Limb (tissue), 2 donors: ENCODE data around the gene GAB1.

Experiments used
- DNase-seq, 2 donors: peaks; one replicate each; pipeline ENCODE4 v3.0.0-alpha.2; 2016; ENCODE audit errors: extremely low spot score in 2 of 2

GAB1 gene

GRCh38 chr4:143336781-143337599, at the start of gene GAB1:
Gene GAB1 (plus strand): TSS chr4:143336876. CDS start chr4:143337189, 313 bp downstream.
- DNase-seq, result peak; percentile 54 to 83

GRCh38 chr4:143287572-143287923, 49.1 kb upstream of the GAB1 start:
- DNase-seq, result no peak

DNA sequence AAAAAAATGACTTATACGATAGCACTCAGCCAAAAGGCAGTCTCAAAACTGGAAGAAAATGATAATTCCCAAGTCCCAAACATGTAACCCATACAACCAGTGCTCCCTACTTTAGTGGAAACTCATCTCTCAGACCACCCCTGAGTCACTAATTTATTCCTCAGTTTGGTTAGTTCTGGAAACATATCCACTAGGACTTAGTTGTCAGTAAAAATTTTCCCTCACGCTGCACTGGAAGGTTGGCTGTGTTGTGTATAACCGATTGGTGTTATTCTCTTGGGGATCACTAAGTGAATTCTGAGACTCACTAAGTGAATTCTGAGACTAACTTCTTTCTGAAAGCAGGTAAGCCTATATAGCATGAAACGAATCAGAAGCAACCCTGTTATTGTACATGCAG, 48.5 kb upstream of the GAB1 start:
- DNase-seq, result peak in 1 of 2 donors; percentile 25

- no peak for DNase-seq
These were observed 47.3 kb upstream of the GAB1 start for GRCh38 chr4:143289370-143289769.

- DNase-seq, result no peak
These were observed 45.4 kb upstream of the GAB1 start for GRCh38 chr4:143291314-143291713.

- no peak for DNase-seq
These were observed 43.8 kb upstream of the GAB1 start for GRCh38 chr4:143292858-143293257.

DNA sequence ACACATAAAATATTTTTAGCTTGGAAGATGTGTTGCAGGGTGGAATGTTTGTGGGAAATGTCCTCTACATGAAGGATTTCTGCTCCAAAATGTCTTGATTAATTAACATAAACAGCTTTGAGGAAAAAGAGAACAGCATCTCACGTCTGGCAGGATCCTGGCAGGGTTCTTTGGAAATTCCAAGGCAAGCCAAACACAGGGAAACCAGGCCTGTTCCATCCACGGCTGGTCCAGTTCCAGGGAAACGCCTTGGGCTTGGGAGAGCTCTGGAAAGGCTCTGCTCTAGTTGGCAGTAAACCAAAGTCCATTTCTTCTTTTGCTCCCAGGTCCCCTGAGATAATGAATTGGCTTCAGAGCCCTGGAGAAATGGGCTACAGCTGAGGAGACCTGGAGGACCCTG, 42.4 kb upstream of the GAB1 start:
- peak; percentile 56 to 63 for DNase-seq

DNA sequence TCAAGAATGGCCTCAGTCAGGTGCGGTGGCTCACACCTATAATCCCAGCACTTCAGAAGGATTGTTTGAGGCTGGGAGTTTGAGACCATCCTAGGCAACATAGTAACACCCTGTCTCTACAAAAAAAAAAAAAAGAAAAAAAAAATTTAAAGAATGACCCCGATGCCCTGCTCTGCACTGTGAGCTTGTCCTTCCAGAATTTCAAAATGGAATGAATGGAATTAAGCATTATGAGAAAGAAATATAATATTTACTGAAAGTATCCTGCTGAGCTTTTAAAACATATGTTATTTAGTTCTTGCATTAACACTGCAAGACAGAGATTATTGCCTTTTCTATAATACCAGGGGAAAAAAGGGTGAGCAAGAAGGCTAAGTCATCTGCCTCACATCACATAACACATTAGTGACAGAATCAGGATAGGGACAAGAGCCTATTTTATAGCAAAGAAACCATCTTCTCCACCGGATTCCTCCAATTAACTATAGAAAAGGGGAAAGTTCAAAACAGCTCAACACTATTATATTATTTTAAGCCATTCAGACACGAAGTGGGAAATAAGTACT, 41.9 kb upstream of the GAB1 start:
- DNase-seq, result no peak

DNA sequence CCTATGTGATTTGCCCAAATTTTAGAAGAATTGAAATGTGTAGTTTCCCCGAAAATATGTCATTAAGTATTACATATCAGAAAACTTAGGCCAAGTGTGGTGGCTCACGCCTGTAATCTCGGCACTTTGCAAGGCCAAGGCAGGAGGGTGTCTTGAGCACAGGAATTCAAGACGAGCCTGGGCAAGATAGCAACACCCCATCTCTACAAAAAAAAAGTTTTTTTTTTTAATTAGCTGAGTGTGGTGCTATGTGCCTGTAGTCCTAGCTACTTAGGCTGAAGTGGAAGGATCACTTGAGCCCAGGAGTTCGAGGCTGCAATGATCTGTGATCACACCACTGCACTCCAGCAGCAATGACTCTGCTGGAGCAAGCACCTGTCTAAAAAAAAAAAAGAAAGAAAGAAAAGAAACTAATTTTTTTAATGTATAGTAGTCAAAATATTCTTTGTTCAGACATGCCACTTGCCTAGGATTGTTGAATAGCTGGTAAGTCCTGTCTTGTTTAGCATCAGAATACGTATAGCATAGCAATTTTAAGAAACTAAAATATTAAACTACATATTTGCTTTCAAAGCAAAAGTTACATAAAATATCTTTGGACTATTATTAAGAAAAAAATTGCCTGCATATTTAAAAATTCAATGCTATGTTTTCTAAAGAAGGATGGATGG, 40.1 kb upstream of the GAB1 start:
- DNase-seq, result no peak

DNA sequence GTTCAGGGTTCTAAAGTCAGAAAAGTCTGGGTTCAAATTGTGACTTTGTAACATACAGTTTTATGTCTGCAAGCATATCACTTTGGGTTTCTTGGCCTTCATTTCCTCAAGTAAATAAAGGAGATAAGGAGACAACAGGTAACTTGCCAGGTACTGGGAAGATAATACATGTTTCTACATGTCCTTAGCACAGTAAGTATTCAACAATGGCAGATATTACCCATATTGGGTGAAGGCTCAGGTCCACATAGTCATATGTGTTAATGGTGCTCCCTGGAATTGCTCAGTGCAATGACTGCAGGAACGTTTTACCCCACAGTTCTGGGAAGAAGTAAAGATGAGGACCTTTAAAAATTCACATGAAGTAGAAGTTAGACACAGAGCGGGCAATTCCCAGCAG, 35.8 kb upstream of the GAB1 start:
- no peak for DNase-seq

- DNase-seq, result peak; percentile 32 to 57
These were observed 34.1 kb upstream of the GAB1 start for GRCh38 chr4:143302536-143302935.

DNA sequence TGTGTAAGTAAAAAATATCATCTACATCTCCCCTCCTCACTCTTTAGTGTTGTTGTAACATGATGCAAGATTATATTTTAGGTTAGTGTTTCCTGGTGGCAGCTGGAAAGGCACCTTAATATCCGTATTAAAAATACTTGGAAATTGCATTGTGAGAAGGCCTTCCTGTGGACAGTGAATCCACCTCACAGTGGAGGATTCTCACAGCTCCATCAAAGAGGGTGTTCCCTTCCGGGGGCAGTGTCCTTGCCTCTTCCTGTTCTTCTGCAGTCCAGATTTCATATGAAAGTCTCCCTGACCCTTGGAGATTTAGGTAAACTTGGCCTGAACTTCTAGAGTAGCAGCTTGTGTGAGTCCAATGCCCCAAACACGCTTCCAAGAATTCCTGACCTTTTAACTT, 29.9 kb upstream of the GAB1 start:
- DNase-seq, result no peak

DNA sequence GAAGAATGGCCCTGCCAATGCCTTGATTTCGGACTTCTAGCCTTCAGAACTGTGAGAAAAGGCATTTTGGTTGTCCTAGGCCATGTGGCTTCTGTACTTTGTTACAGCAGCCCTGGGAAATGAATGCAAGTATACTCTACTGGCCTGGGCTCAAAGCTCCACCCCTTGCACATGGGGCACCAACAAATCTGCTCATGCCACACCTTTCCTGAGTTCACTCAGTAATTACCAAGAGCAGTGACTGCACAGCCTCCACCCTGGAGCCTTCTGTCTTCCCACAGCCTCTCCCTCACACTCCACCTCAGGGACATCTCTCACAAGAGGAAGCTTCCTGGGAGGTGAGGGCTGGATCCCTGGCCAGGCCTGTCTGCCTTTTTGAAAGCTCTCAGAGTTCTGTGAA, 29.1 kb upstream of the GAB1 start:
- no peak for DNase-seq

DNA sequence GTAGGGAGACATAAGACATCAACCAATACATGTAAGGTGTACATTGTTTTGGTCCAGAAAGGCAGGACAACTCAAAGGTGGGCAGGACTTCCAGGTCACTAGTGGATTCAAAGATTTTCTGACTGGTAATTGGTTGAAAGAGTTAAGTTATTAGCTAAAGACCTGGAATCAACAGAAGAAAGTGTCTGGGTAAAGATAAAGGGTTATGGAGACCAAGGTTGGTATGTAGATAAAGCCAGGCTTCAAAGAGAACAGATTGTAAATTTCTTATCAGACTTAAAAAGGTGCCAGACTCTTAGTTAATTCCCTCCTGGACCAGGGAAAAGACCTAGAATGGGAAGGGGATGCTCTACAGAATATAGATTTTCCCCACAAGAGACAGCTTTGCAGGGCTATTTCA, 28.3 kb upstream of the GAB1 start:
- no peak for DNase-seq

DNA sequence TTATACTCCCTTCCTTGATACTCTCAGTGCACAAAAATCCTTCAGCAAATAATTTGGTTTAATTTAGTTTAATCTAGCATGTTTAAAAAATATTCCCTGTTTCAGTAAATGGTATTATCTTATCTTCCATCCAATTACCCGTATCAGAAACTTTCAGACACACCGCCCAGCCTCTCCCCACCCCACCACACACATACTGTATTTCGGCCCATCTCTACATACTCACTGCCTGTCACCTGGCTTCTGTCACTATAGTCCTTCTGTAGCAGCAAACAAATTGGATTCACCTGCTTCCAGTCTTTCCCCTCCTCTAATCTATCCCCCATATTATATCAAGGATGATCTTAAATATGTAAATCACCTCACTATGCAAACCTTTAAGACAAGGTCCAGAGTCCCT, 24.8 kb upstream of the GAB1 start:
- DNase-seq, result no peak

- DNase-seq, result no peak
These were observed 23.2 kb upstream of the GAB1 start for GRCh38 chr4:143313521-143313920.

DNA sequence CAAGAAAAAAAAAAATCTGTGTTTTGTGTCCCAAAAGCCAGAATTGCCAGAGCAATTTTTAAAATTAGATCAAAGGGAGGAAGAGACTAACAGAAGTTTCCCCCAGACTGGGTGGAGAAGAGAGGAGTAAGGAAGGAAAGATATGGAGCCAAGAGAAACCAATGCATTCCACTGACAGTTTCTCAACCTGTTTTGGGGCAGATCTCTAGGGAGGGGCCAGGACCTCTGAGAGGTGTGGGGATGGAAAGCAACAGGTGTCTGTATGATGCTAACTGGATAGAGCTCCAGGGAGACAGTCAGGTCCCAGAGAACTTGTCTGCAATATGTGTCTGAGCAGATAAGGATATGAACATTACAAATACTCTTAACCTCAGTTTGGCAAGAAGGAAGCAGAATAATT, 22.7 kb upstream of the GAB1 start:
- no peak for DNase-seq

GRCh38 chr4:143320113-143320512, 16.6 kb upstream of the GAB1 start:
- no peak for DNase-seq

GRCh38 chr4:143326735-143327134, 9.9 kb upstream of the GAB1 start:
- no peak for DNase-seq

- DNase-seq, result no peak
These were observed 6.7 kb upstream of the GAB1 start for GRCh38 chr4:143329985-143330384.

- peak; percentile 94 to 97 for DNase-seq
These were observed 496 bp upstream of the GAB1 start for GRCh38 chr4:143335979-143336780.
